ENCODE results near the gene TMC3.

Gene TMC3

DNA sequence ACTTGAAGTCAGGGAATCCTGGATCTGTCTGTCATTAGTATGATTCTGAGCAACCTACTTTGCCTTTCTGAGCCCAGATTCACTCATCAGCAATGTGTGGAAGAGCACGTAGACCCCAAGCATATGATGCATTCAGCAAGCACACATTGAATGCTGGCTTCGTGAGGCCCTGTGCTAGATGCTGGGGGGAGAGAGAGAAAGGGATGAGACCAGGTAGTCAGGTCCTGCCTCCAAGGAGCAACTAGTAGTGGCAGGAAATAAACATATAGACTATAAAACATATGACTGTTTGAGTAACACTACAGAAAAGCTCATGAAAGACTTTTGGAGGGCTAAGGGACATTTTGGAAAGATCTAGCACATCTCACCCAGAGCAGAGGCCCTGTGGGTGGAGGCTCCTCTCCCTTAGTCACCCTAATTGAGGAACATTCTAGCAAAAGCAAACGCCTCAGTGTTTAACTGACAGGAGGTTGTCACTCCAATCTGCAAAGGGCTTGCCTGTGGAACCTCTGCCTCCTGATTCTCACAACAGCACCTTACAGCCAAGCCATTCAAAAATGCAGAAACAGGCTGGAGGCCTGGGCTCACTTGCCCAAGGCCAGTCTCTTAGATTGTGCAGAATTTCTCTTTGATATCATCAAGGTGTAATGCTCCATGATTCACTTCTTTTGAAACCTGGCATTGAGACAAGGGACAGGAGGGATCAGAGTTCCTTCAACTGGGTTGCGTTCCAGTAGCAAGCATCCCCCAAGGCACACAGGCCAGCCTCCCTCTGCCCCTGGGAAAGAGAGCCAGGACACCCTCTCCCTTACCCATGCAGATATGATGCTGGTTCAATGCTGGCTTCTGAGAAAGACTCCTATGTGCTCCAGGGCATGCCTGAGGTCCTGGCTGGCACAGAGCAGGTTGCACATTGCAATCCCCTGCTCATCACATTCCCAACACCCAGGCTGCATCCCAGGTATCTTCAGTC is 76.1 kb downstream of the TMC3 start:
- TF ChIP-seq, protein P1, sequence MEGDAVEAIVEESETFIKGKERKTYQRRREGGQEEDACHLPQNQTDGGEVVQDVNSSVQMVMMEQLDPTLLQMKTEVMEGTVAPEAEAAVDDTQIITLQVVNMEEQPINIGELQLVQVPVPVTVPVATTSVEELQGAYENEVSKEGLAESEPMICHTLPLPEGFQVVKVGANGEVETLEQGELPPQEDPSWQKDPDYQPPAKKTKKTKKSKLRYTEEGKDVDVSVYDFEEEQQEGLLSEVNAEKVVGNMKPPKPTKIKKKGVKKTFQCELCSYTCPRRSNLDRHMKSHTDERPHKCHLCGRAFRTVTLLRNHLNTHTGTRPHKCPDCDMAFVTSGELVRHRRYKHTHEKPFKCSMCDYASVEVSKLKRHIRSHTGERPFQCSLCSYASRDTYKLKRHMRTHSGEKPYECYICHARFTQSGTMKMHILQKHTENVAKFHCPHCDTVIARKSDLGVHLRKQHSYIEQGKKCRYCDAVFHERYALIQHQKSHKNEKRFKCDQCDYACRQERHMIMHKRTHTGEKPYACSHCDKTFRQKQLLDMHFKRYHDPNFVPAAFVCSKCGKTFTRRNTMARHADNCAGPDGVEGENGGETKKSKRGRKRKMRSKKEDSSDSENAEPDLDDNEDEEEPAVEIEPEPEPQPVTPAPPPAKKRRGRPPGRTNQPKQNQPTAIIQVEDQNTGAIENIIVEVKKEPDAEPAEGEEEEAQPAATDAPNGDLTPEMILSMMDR (IDR thresholded peaks at IDR 0.05; ENCODE audit: insufficient read depth, low read length, poor library complexity, severe bottlenecking), result no peak
- Histone ChIP-seq H3K4me3 (replicated peaks; ENCODE audit: low read depth, low read length) (peak overlapping the region; percentile 73), H3K27me3 (replicated peaks; ENCODE audit: control insufficient read depth, insufficient read depth, low read length) (no peaks in the 10 kb centered on the region), H3K36me3 (ENCODE audit: control insufficient read depth, insufficient read depth, low read length) (peaks cover 24% of the 10 kb centered on the region)
- no peak for DNase-seq (ENCODE audit: extremely low read depth, insufficient read length)

DNA sequence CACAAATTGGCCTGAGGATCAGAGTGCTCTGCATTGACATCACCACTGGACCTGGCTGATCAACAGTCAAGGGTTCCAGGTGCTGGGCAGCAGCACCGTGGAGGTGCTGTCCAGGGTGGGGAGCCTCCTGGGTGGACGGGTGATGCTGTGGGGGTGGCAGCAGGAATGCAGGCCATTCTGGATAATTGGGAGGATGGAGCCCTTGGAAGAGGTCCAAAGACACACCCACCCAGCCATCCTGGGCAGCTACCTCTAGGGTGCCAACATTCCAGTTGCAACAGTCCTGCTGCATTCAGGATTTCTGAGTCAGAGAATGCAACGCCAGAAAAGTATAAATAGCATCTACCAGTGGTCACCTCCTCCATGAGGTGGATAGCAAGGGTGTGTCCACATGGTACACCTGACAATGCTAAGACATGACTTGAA is 76.9 kb downstream of the TMC3 start:
- DNase-seq (ENCODE audit: extremely low read depth, insufficient read length), result no peak
- Histone ChIP-seq H3K4me3 (replicated peaks; ENCODE audit: low read depth, low read length) (peak overlapping the region; percentile 73), H3K27me3 (replicated peaks; ENCODE audit: control insufficient read depth, insufficient read depth, low read length) (no peaks in the 10 kb centered on the region), H3K36me3 (ENCODE audit: control insufficient read depth, insufficient read depth, low read length) (peaks cover 18% of the 10 kb centered on the region)
- TF ChIP-seq, protein P1 (IDR thresholded peaks at IDR 0.05; ENCODE audit: insufficient read depth, low read length, poor library complexity, severe bottlenecking), result no peak

DNA sequence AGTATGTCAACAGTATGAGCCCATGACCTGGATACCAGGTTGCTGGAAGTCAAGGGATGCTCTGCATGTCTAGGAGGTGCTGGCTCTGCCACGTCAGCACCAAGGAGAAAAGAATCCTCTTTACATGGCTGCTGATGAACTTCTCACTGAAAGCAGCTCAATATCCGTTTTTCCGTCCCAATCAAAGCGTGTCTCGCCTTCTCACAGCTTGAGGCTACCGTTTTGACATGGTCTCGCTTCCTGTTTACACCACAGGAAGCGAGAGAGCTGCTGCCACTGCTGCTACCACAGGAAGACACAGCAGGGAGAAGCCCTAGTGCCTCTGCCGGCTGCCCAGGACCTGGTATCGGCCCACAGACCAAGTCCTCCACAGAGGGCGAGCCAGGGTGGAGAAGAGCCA is 77.3 kb downstream of the TMC3 start:
- H3K36me3 ChIP-seq (ENCODE audit: control insufficient read depth, insufficient read depth, low read length), result peaks cover 16% of the 10 kb centered on the region
- H3K27me3 ChIP-seq (replicated peaks; ENCODE audit: control insufficient read depth, insufficient read depth, low read length), result no peaks in the 10 kb centered on the region
- H3K4me3 ChIP-seq (replicated peaks; ENCODE audit: low read depth, low read length), result peak overlapping the region; percentile 73
- TF ChIP-seq, protein P1 (IDR thresholded peaks at IDR 0.05; ENCODE audit: insufficient read depth, low read length, poor library complexity, severe bottlenecking), result no peak
- DNase-seq (ENCODE audit: extremely low read depth, insufficient read length), result peak; percentile 69

DNA sequence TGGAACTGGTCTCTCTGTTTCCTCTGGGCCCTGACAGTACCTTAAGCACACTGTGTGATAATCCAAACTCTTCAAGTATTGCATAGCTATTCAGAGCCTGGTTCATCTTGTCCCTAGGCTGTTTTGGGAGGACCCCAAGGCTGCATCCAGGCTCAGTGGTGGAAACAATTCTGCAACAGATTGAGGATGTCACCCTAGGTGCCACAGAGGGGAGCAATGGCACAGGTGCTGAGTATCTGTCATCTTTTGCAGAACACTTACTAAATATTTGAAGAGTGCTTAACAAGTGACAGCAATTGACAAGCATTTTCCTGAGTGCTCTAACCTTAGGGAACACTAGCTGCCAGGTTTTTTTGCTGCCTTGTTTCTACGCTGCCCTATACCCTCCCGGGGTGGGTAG is 77.8 kb downstream of the TMC3 start:
- no peak for DNase-seq (ENCODE audit: extremely low read depth, insufficient read length)
- Histone ChIP-seq H3K4me3 (replicated peaks; ENCODE audit: low read depth, low read length) (peak overlapping the region; percentile 73), H3K36me3 (ENCODE audit: control insufficient read depth, insufficient read depth, low read length) (peaks cover 13% of the 10 kb centered on the region), H3K27me3 (replicated peaks; ENCODE audit: control insufficient read depth, insufficient read depth, low read length) (no peaks in the 10 kb centered on the region)
- TF ChIP-seq, protein P1 (IDR thresholded peaks at IDR 0.05; ENCODE audit: insufficient read depth, low read length, poor library complexity, severe bottlenecking), result no peak

DNA sequence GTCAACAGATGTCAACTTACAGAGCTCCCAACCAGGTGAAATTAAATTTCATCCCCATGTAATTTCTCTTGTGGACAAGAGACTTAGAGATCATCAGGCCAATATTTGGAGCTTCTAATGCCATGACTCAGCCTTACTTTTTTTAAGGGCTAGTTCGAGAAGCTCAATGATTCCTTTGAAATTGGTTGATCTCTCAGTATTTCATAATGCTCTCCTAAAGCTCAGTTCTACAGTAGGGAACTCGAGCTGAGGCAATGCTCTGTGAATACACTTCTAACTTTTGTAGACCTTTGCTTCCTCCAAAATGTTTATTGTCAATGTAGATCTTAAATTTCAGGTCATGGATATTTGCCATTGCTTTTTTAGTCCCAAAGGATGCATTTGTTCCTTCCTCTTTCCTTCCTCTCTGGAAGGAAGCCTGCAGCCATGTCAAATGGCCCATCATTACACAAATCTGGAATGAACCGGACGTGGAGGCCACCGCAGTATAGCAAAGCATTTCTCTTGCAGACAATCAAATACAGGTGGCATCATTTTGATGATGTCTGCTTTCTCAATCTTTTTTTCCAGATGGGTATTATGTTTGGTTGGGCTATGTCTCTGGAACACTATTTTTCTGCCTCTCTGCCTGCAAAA is 78.4 kb downstream of the TMC3 start:
- H3K4me3 ChIP-seq (replicated peaks; ENCODE audit: low read depth, low read length), result no peak overlapping the region
- DNase-seq (ENCODE audit: extremely low read depth, insufficient read length), result no peak
- TF ChIP-seq, protein P1 (IDR thresholded peaks at IDR 0.05; ENCODE audit: insufficient read depth, low read length, poor library complexity, severe bottlenecking), result no peak
- no peaks in the 10 kb centered on the region for H3K27me3 ChIP-seq (replicated peaks; ENCODE audit: control insufficient read depth, insufficient read depth, low read length)
- peaks cover 10% of the 10 kb centered on the region for H3K36me3 ChIP-seq (ENCODE audit: control insufficient read depth, insufficient read depth, low read length)

Measured in GM06990 (cell line).